Suprapubic skin (tissue), 3 donors: ENCODE results near the gene CNPY3.

Source experiments
- CTCF ChIP-seq, 2 donors: fragments of 200-600 bp in 1 of 2; fragments of 450-650 bp in 1 of 2; sonication (generic) in 1 of 2; IDR thresholded peaks; one replicate each; pipeline ENCODE4 v1.5.1; 2016 to 2019; ENCODE audit warnings: antibody characterized with exemption in 2 of 2, mild to moderate bottlenecking in 1 of 2, moderate library complexity in 1 of 2
- EP300 ChIP-seq: sonication (generic); formaldehyde crosslinking; IDR thresholded peaks from one replicate; pipeline ENCODE4 v1.6.1; 2017; ENCODE audit warnings: antibody characterized with exemption
- POLR2A ChIP-seq, 2 donors: fragments of 450-650 bp; IDR thresholded peaks; one replicate each; pipeline ENCODE4 v1.6.1; 2017; ENCODE audit warnings: antibody characterized with exemption in 2 of 2, mild to moderate bottlenecking in 2 of 2, moderate library complexity in 2 of 2

GRCh38 chr6:42916288-42916687 lies 13.0 kb upstream of the CNPY3 start:
- no peak for TF ChIP-seq CTCF (IDR thresholded peaks at IDR 0.05)
- TF ChIP-seq POLR2A (IDR thresholded peaks at IDR 0.05) = no peak
- TF ChIP-seq EP300 = no peak
